Endothelial cell (in vitro differentiated cells): ENCODE data around the gene LCLAT1. TPM values are rescaled to one million over a fixed set of nuclear protein-coding genes. Genes with fewer than 3 reads are reported as not detected.

Source experiments
- DNase-seq: peaks from one replicate; pipeline ENCODE4 v3.0.0; 2021; ENCODE audit warnings: low spot score
- H3K27ac Mint-ChIP-seq: one replicate; pipeline ENCODE4 v1.8.0; 2021; ENCODE audit warnings: mixed read lengths, inconsistent platforms; ENCODE audit not compliant: unreplicated experiment
- H3K27me3 Mint-ChIP-seq: one replicate; pipeline ENCODE4 v1.8.0; 2021; ENCODE audit warnings: mild to moderate bottlenecking, moderate library complexity, mixed read lengths, inconsistent platforms; ENCODE audit not compliant: unreplicated experiment
- H3K36me3 Mint-ChIP-seq: one replicate; pipeline ENCODE4 v1.8.0; 2021; ENCODE audit warnings: mild to moderate bottlenecking, low read depth, mixed read lengths, inconsistent platforms; ENCODE audit not compliant: unreplicated experiment
- H3K4me1 Mint-ChIP-seq: one replicate; pipeline ENCODE4 v1.8.0; 2021; ENCODE audit warnings: mild to moderate bottlenecking, mixed read lengths, inconsistent platforms; ENCODE audit not compliant: unreplicated experiment
- H3K4me3 Mint-ChIP-seq: one replicate; pipeline ENCODE4 v1.8.0; 2021; ENCODE audit warnings: mild to moderate bottlenecking, mixed read lengths, inconsistent platforms; ENCODE audit not compliant: unreplicated experiment
- H3K9me3 Mint-ChIP-seq: one replicate; pipeline ENCODE4 v1.8.0; 2021; ENCODE audit warnings: mixed read lengths, inconsistent platforms; ENCODE audit not compliant: unreplicated experiment
- CTCF ChIP-seq: fragments of 200-600 bp; sonication (generic); IDR thresholded peaks from one replicate; pipeline ENCODE4 v1.5.0; 2021; ENCODE audit warnings: antibody characterized with exemption; ENCODE audit not compliant: unreplicated experiment
- total RNA-seq: library from RNA; stranded (reverse); fragmentation: NEBNext Ultra II Directional; extraction: Animal tissue kit (Norgen Biotek cat#: 25700); gene quantifications from one replicate; pipeline ENCODE4 v1.2.1, GENCODE V29; 2021; ENCODE audit not compliant: unreplicated experiment

LCLAT1 gene
- total RNA-seq, 1 donor from 2014 or later: 20.9 TPM

- H3K4me1 Mint-ChIP-seq: peaks cover 27% of the 10 kb centered on the region
- no peaks in the 10 kb centered on the region for H3K36me3 Mint-ChIP-seq
- no peaks in the 10 kb centered on the region for H3K27me3 Mint-ChIP-seq
- no peak for TF ChIP-seq CTCF
- H3K27ac Mint-ChIP-seq: no peak overlapping the region
- no peak for DNase-seq
- no peak overlapping the region for H3K4me3 Mint-ChIP-seq
- H3K9me3 Mint-ChIP-seq: no peaks in the 10 kb centered on the region
Measured at GRCh38 chr2:30410217-30410616, 36.8 kb upstream of the LCLAT1 start.

- Mint-ChIP-seq H3K27ac (no peak overlapping the region), H3K4me3 (no peak overlapping the region), H3K36me3 (no peaks in the 10 kb centered on the region), H3K4me1 (peaks cover 30% of the 10 kb centered on the region), H3K9me3 (no peaks in the 10 kb centered on the region), H3K27me3 (no peaks in the 10 kb centered on the region)
- DNase-seq: no peak
- no peak for TF ChIP-seq CTCF
Measured at GRCh38 chr2:30412047-30412683, 34.9 kb upstream of the LCLAT1 start.

DNA sequence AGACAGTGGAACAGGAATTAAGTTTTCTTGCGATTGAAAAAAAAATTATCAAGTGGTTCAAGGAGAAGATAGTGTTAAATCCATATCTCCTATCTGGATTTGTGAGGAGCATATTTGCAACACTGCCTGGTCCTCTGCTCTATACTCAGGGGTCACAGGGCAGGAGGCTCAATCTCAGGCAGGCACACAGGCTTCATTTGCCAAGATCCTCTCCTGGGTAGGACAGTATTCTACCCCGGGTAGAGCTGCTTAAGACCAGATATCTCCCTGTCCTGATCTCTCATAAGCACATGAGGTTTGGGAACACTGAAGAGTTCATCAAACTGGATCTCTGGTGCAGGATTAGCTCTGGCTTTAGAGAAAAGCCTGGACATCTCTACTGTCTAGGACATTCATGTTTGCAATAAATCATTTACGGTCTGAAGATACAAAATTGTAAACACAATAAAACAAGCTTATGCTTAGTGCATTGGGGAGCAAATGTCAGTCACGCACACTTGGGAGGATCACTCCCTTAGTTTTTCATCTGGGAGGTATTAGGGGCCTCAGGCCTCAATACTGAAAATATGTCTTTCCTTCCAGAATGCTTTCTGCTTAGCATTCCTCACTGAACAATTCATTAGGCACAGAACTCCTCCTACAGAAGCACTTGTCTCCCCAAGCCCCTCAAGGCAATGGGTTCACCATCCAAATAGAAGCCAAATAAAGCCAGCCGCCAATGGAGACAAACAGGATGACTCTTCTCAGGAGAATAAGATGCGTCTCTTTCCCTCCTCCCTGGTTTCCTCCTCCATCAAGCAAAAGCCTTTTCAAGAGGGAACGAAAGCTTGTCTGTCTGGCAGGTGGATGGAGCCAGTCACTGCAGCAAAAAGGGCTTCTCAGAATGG lies 34.1 kb upstream of the LCLAT1 start:
- no peak for DNase-seq
- no peak overlapping the region for H3K27ac Mint-ChIP-seq
- no peaks in the 10 kb centered on the region for H3K36me3 Mint-ChIP-seq
- H3K27me3 Mint-ChIP-seq: no peaks in the 10 kb centered on the region
- no peak overlapping the region for H3K4me3 Mint-ChIP-seq
- peaks cover 25% of the 10 kb centered on the region for H3K4me1 Mint-ChIP-seq
- H3K9me3 Mint-ChIP-seq: no peaks in the 10 kb centered on the region
- TF ChIP-seq CTCF: no peak

- no peak for TF ChIP-seq CTCF
- Mint-ChIP-seq H3K27me3 (no peaks in the 10 kb centered on the region), H3K36me3 (no peaks in the 10 kb centered on the region)
Measured at GRCh38 chr2:30414961-30415360, 32.1 kb upstream of the LCLAT1 start.

GRCh38 chr2:30417253-30417652 lies 29.8 kb upstream of the LCLAT1 start:
- no peak overlapping the region for H3K4me3 Mint-ChIP-seq
- H3K9me3 Mint-ChIP-seq: no peaks in the 10 kb centered on the region
- H3K27me3 Mint-ChIP-seq: no peaks in the 10 kb centered on the region
- no peaks in the 10 kb centered on the region for H3K36me3 Mint-ChIP-seq
- peaks cover 11% of the 10 kb centered on the region for H3K4me1 Mint-ChIP-seq
- no peak for TF ChIP-seq CTCF
- no peak for DNase-seq
- no peak overlapping the region for H3K27ac Mint-ChIP-seq

More at GRCh38 chr2:30414961-30415360, 32.1 kb upstream of the LCLAT1 start:
- no peak for DNase-seq
- Mint-ChIP-seq H3K4me1 (peaks cover 15% of the 10 kb centered on the region), H3K27ac (no peak overlapping the region), H3K9me3 (no peaks in the 10 kb centered on the region), H3K4me3 (no peak overlapping the region)
